ENCODE data around the gene NUDT3. TPM values are rescaled to one million over a fixed set of nuclear protein-coding genes. Genes with fewer than 3 reads are reported as not detected.

The NUDT3 gene
- total and polyA plus RNA-seq, 4 donors = 9.0 to 38.5 (median 22.8) TPM

DNA sequence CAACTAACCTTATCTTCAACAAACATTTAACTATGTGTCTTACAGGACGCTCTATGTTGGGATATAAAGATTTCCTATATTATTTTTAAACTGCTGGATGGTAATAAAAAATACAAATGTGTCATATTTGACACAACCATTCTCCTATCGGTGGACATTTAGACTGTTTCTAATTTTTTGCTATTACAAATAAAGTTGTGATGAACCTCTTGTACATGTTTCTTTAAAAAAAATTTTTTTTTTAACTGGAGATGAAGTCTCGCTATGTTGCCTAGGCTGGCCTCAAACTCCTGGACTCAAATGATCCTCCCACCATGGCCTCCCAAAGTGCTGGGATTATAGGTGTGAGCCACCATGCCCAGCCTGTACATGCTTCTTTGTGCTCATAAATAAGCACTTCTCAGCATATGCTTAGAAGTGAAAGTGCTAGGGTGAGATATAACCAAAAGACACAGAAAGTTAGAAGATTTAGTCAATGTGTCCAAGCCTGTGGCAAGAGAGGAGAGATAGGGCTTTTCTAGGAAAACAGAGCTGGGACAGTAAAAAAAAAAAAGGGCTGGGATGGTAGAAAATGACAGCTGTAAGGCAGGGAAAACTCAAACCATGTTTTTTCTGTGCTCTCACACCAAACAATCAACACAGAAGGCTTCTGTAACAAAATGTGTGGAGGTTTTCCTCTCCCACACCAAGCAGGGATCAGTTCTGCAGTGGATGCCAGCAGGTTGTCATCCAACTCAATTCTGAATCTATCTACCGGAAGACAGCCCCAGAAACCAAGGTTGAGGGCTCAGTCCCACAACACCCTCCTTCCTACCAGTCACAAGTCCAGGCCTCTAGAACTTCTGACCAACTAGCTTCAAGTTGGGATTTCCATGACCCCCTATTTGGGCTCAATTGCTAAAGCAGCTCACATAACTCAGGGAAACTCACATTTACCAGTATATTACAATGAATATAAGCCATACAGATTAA is 73.7 kb downstream of the NUDT3 start:
- no peak for ATAC-seq (ENCODE audit: insufficient read depth, low FRiP score)

DNA sequence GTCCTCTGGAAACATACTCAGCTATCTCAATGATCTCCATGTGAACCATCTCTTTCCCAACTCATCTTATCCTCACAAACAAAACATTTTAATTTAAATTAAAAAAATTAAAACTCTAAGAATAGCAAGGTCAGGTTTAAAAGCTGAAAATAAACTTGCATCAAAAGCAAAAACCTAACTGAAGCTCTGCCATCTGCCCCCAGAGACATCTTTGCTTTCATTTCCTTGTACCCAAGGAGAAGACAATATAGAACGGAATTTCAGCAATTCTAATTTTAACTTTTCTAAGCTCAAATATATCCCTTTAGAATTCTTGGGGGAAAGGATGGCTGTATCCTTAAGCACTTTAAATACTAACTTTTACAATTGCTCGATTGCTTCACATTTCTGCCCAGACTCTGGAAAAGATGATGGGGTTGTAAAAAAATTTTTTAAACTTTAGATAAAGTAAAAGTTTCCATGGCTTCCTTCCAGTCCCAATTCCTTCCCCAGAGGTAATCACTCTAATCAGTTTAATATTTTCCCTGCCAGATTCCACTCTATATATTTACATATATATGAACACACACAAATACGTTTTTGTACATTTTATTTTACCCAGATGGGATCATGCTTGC is 74.5 kb downstream of the NUDT3 start:
- WGBS, 2 donors = 65 to 77% methylated on average over 3 of the region's 3 CpGs
- Histone ChIP-seq H3K4me3 (no peak overlapping the region), H3K9ac (ENCODE audit: insufficient read depth in 1 of 2, low read length in 2 of 2) (peak overlapping the region in 1 of 2 donors; percentile 11), H3K9me3 (ENCODE audit: control insufficient read depth in 4 of 4, insufficient read depth in 3 of 4, low read length in 3 of 4) (no peaks in the 10 kb centered on the region), H3K27me3 (ENCODE audit: control insufficient read depth in 3 of 3, insufficient read depth in 3 of 3, low read length in 2 of 3) (no peaks in the 10 kb centered on the region), H3K36me3 (ENCODE audit: control insufficient read depth in 4 of 4, insufficient read depth in 4 of 4, low read length in 4 of 4) (peaks cover 0 to 4% (median 0%) of the 10 kb centered on the region in 4 donors), H3K27ac (ENCODE audit: low read depth in 1 of 2, low read length in 1 of 2) (no peak overlapping the region), H3K4me1 (ENCODE audit: control insufficient read depth in 5 of 5, insufficient read depth in 5 of 5, low read length in 5 of 5) (peaks cover 0 to 36% (median 13%) of the 10 kb centered on the region in 5 donors)
- DNase-seq = peak in 2 of 3 donors; percentile 61 to 62
- TF ChIP-seq CTCF (IDR thresholded peaks at IDR 0.05; ENCODE audit: control extremely low read depth, extremely low read depth) = no peak
- no peak for ATAC-seq (ENCODE audit: insufficient read depth, low FRiP score)

More for the DNA sequence above, 73.7 kb downstream of the NUDT3 start:
- Histone ChIP-seq H3K9me3 (ENCODE audit: control insufficient read depth in 4 of 4, insufficient read depth in 3 of 4, low read length in 3 of 4) (no peaks in the 10 kb centered on the region), H3K4me3 (no peak overlapping the region), H3K9ac (ENCODE audit: insufficient read depth in 1 of 2, low read length in 2 of 2) (peak overlapping the region in 1 of 2 donors; percentile 11), H3K27me3 (ENCODE audit: control insufficient read depth in 3 of 3, insufficient read depth in 3 of 3, low read length in 2 of 3) (no peaks in the 10 kb centered on the region), H3K4me1 (ENCODE audit: control insufficient read depth in 5 of 5, insufficient read depth in 5 of 5, low read length in 5 of 5) (peaks cover 0 to 36% (median 13%) of the 10 kb centered on the region in 5 donors), H3K27ac (ENCODE audit: low read depth in 1 of 2, low read length in 1 of 2) (no peak overlapping the region), H3K36me3 (ENCODE audit: control insufficient read depth in 4 of 4, insufficient read depth in 4 of 4, low read length in 4 of 4) (peaks cover 0 to 4% (median 0%) of the 10 kb centered on the region in 4 donors)
- DNase-seq = no peak
- TF ChIP-seq CTCF (IDR thresholded peaks at IDR 0.05; ENCODE audit: control extremely low read depth, extremely low read depth) = no peak
- WGBS, 2 donors = 79 to 80% methylated on average over 4 of the region's 4 CpGs

DNA sequence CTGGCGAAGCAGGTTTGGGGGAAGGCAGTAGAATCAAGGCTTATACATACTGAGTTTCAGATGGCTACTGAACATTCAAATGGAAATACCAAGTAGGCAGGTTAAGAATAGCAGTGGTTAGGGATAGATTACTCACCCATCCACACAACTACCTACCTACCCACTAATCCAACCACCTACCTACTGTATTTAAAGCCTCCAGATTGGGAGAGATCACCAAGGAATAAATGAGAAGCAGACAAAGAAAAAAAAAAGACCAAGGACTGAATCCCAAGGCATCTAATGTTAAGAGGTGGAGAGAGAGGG is 75.3 kb downstream of the NUDT3 start:
- H3K36me3 ChIP-seq (ENCODE audit: control insufficient read depth in 4 of 4, insufficient read depth in 4 of 4, low read length in 4 of 4) = peaks cover 0 to 4% (median 0%) of the 10 kb centered on the region in 4 donors
- DNase-seq (no peak), ATAC-seq (ENCODE audit: insufficient read depth, low FRiP score) (no peak)
- peaks cover 0 to 36% (median 13%) of the 10 kb centered on the region in 5 donors for H3K4me1 ChIP-seq (ENCODE audit: control insufficient read depth in 5 of 5, insufficient read depth in 5 of 5, low read length in 5 of 5)
- H3K4me3 ChIP-seq = no peak overlapping the region
- WGBS, 2 donors = 96 to 100% methylated on average over 1 of the region's 1 CpG
- peak overlapping the region in 1 of 2 donors; percentile 43 for H3K9ac ChIP-seq (ENCODE audit: insufficient read depth in 1 of 2, low read length in 2 of 2)
- no peaks in the 10 kb centered on the region for H3K27me3 ChIP-seq (ENCODE audit: control insufficient read depth in 3 of 3, insufficient read depth in 3 of 3, low read length in 2 of 3)
- no peaks in the 10 kb centered on the region for H3K9me3 ChIP-seq (ENCODE audit: control insufficient read depth in 4 of 4, insufficient read depth in 3 of 4, low read length in 3 of 4)
- TF ChIP-seq CTCF (IDR thresholded peaks at IDR 0.05; ENCODE audit: control extremely low read depth, extremely low read depth) = no peak
- H3K27ac ChIP-seq (ENCODE audit: low read depth in 1 of 2, low read length in 1 of 2) = no peak overlapping the region
